GM12878 (cell line): ENCODE measurements around the gene LRRC40. TPM values are rescaled to one million over a fixed set of nuclear protein-coding genes. Genes with fewer than 3 reads are reported as not detected.

Source experiments
- BACH1 ChIP-seq: fragments of 450-650 bp; IDR thresholded peaks from 2 replicates; pipeline ENCODE4 v1.6.1; 2017; ENCODE audit warnings: mild to moderate bottlenecking, borderline replicate concordance
- CEBPZ ChIP-seq: fragments of 150-350 bp; IDR thresholded peaks from 2 replicates; pipeline ENCODE4 v1.6.1; 2016; ENCODE audit warnings: low read depth, low read length
- CHD4 ChIP-seq: fragments of 200-600 bp; sonication (generic); IDR thresholded peaks from 2 replicates; pipeline ENCODE4 v1.6.1; 2016; ENCODE audit warnings: mild to moderate bottlenecking
- E2F8 ChIP-seq: fragments of 450-650 bp; IDR thresholded peaks from 2 replicates; pipeline ENCODE4 v1.6.1; 2018; ENCODE audit warnings: mild to moderate bottlenecking, low read depth, moderate library complexity; ENCODE audit not compliant: partially characterized antibody
- FOXK2 ChIP-seq: fragments of 450-650 bp; IDR thresholded peaks from 2 replicates; pipeline ENCODE4 v1.6.1; 2017; ENCODE audit warnings: mild to moderate bottlenecking, moderate library complexity
- RUNX3 ChIP-seq: IDR thresholded peaks from 2 replicates; pipeline ENCODE4 v1.6.1; 2012; ENCODE audit warnings: low read length, inconsistent platforms
- SREBF2 ChIP-seq: IDR thresholded peaks from 2 replicates; pipeline ENCODE4 v1.6.1; 2012; ENCODE audit warnings: mild to moderate bottlenecking, low read length
- WRNIP1 ChIP-seq: IDR thresholded peaks from 2 replicates; pipeline ENCODE4 v1.6.1; 2011; ENCODE audit warnings: low read depth, low read length, improper control_type of control experiment, borderline replicate concordance
- polyA plus RNA-seq, 11 experiments: library from polyadenylated mRNA; depleted of rRNA in 4 of 11; unstranded in 6 of 11; stranded (reverse) in 5 of 11; fragments of >200 nt; fragmentation: Nextera tagmentation in 4 of 11; fragmentation: Illumina TruSeq in 1 of 11; extraction: Ambion mirVana in 4 of 11; extraction: Trizol in 1 of 11; gene quantifications; 1 replicate in 1 of 11; 2 replicates in 10 of 11; pipeline versions ENCODE4 v1.2.1 to v1.2.3, GENCODE V29; 2011 to 2016; ENCODE audit warnings: inconsistent platforms in 2 of 11, missing spikeins in 2 of 11, low read depth in 1 of 11
- total RNA-seq, 4 experiments: library from RNA; depleted of rRNA in 3 of 4; stranded (reverse); fragments of >200 nt in 3 of 4; fragmentation: Illumina TruSeq in 1 of 4; extraction: Trizol in 1 of 4; gene quantifications; 2 replicates each; pipeline versions ENCODE4 v1.2.1 to v1.2.3, GENCODE V29; 2013 to 2021

The LRRC40 gene
- total and polyA plus RNA-seq, 10 of the 15 experiments (the other 5 are each of a cell fraction or from before 2014, with no cell fraction given) = 19.5 to 44.3 (median 30.9) TPM

DNA sequence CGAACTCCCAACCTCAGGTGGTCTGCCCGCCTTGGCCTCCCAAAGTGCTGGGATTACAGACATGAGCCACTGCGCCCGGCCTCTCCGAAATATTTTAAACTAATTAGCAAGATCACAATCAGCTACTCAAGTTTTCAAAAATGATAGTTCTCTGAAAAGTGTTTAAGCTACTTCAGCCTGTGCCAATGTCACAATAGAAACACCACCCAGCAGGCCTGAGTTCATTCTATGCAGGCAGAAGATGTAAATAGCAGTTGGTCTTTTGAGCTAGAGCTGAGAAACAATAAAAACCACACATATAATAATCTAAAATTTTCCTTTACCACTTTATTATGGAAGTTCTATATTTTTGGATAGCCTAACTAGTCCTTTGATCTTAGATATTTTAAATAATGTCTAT is 96.1 kb downstream of the LRRC40 start (continued):
- TF ChIP-seq CEBPZ = no peak
- no peak for TF ChIP-seq FOXK2
- TF ChIP-seq CHD4 = no peak
- no peak for TF ChIP-seq SREBF2
- no peak for TF ChIP-seq WRNIP1
- TF ChIP-seq RUNX3 = no peak
- TF ChIP-seq BACH1 = no peak
- TF ChIP-seq E2F8 = no peak
